ENCODE results near the gene PROSER3.

Gene PROSER3

DNA sequence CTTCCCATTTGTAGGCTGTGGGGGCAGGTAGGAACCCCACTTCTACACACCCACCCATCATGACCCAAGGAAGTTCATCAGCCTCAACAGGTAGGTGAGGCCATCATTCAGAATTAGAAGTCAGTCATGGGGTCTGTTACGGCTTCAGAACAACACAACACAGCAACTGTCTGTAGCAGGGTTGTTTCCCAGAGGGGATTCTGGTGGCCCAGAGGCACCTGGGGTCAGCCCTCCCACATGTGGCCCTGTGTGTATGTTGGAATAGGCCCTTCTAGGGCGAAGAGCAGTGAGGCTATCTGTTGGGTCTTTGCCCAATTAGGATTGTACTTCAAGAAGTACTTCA is 19.1 kb upstream of the PROSER3 start:
- DNase-seq (ENCODE audit: low spot score) = no peak

DNA sequence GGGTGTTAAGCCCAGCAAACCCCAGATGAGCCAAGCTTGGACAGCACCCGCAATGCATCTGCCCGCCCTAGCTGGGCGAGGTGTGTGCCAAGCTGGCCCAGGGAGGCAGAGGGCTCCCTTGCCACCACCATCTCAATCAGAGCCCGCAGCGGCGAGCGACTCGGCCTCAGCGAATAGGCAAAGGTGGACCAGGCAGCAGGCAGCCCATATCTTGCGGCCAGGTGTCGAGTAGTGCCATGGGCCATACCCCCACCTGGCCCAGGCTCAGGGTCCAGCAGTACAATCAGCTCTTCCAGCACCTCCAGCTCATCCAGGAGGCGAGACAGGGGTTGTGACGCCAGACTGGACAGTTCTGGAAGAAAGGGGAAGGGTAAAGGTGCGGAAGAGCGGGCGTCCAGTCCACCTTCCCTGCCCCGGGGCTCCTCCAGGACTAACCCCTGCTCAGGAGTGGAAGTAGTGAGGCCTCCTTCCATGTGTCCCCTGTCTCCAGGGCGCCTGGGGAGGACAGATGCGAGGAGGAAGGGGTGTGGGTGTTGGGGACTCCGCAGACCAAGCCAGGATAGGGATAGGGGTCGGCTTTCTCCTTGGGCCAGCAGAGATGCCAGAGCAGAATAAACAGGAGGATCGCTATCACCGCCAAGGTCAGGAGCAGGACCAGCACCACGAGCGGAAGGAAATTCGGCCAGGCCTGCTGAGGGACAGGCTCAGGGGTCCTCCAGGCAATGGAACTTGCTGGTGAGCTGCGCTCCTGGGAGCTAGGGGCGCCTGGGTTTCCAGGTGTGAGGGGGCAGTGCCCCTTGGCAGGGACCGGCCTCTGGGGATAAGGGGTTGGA is 18.5 kb upstream of the PROSER3 start:
- DNase-seq (ENCODE audit: low spot score) = no peak

DNA sequence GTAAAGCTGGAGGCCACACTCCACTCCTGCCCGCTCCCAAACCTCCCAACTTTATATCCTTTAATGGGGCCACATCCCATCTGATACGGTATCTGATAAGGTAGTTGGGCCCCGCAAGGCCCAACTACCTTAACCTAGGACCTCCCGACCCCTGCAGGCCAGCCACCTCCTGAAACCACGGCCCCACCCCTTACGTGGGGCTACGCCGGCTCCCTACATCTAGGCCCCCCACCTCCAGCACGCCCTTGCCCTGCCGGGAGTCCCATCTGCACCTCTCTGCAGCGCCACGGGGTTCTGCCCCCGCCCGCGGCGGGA is 17.9 kb upstream of the PROSER3 start:
- DNase-seq (ENCODE audit: low spot score) = no peak

DNA sequence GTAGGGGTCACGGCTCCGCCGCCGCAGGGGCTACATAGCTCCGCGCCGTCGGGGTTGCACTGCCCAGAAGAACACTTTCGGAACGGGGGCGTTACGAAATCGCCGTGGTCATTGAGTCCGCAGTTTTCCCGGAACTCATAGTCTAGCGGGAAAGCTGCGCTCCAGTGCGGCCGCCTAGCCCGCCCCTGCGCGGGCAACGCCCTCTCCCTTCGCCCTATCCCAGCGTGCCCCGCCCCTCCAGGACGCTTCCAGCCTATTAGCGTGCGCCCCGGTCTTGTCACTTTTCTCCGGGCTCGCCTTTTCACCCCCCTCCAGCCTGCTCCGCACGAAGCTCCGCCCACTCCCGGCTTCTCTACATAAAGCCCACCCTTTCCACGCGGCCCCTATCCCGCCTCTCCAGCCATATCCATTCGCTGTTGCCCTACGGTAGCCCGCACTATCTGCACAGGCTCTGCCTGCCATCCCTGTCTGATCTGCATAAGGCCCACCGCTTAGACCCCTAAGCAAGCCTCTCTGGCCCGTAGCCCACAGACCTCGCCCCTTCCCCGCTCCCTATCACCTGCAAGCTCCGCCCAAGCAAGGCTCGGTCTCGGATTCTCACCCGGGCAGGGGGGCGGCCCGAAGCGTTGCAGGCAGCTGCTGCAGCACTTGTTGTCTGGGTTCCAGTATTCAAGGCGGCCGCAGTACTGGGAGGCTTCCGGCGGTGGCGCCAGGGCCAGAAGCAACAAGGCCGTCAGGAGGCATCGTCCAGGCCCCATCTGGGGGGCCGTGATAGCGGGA is 17.4 kb upstream of the PROSER3 start:
- DNase-seq (ENCODE audit: low spot score) = peak; percentile 98

DNA sequence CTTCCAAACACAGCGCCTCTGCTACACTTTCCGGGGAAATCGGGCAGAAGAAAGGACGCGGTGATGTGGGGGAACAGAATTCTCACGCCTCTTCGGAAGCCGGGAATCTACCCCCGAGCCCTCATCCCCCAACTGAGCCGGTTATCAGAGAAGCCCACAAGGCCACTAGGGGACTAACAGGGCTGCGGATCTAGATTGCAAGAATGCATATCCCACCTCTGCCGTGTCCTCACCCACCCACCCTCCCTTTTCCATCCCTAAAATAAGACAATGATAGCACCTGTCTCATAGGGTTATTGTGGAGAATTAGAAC is 16.8 kb upstream of the PROSER3 start:
- no peak for DNase-seq (ENCODE audit: low spot score)

DNA sequence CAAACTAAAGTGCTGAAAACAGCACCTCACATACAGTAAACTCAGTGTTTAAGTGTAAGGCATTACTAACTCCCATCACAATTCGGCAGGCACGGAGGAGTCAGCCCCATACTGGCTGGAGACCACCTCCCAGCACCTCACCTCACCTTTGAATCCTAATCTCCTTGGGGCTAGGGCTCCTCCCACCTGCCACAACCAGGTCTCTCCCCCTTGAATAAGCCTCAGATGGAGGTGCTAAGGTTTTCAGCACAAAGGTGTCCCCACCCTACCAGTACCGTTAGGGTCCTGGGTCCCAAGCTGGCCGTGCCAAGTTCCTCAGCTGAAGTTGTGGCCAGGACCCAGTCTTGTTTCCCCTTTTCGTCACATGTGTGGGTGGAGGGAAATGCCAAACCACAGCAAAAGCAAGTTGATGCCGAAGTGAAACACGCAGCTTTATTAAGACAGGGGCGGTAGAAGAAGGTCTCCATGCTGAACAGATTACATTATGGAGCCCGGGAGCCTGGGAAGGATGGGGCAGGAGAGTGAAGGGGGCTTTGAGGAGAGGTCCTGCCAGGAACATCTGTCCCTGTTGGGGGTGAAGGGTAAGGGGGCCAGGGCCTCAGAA is 15.8 kb upstream of the PROSER3 start, which contains the start of gene IGFLR1:
TSS of gene IGFLR1 (minus strand) at position 332 of the 604 bp plus-strand sequence. CDS start 1,272 bp downstream, outside the sequence.
- DNase-seq (ENCODE audit: low spot score) = no peak

DNA sequence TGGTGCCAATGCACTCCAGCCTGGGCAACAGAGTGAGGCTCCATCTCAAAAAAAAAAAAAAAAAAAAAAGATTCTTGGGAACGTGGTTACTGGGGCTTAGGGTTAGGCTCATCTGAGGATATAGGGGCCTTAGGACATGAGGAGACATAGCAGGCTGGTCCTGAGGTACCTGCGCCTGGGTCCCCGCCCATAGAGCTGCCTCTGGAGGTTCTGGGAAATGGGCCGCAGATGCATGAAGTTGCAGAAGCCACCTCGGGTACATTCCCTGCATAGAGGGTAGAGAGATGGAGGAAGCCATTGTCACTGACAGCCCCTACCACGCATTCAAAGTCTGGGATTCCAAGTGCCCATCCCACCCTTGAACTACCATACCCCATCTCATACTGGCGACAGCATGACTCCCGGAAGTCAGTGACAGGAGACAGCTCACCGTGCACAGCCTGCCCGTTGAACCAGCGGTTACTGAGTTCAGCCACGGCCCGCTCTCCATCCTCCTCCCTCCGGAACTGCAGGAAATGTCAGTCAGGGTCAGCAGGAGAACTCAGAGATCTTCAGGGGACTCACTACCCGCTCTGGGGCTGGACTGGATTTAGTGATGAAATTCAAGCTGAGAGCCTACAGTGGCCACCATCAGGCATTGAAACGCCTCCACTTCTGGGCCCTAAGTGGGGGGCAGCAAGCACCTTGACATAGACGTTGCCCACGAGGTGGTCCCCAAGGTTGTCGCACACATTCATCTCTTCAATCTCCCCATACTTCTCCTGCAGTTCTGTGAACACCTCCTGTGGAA is 14.1 kb upstream of the PROSER3 start:
- DNase-seq (ENCODE audit: low spot score) = no peak

DNA sequence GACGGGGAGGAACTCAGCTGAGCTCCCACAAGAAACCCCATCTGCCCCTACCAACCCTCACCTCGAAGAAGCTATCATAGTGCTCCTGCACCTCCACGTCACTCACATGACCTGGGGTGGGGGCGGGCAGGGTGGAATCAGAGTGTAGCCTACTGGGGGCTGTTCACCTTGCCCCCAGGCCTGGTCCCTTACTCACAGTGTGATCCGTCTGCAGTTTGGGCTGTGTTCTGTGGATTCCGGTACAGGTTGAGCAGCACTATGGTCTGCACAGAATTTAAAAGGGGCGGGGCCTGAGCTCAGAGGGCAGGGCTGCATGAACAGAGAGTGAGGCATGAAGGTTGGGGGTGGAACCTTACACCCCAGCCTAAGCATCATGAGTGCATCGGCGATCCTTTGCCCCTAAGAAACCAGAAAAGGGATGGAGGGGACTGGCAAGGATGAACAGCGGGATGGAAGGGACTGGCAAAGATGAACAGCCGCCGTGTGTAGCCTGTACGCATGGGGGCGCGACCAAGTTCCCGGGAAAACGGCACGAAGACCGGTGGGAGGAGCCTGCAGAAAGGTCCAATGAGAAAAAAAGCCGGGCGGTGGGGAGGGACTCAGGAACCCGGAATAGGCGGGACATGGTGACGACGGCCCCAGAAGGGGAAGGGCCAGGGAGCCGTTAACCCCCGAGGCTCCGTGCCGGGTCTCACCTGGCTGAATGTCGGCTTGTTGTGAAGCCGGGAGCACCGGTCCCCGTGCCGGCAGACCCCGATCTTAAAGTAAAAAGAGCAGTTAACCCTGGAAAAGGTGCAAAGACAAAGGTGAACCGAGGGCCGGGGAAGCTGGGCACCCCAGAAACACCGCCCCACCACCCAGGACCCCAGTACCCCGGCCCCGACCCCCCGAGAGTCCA is 13.3 kb upstream of the PROSER3 start:
- DNase-seq (ENCODE audit: low spot score) = peak; percentile 84

DNA sequence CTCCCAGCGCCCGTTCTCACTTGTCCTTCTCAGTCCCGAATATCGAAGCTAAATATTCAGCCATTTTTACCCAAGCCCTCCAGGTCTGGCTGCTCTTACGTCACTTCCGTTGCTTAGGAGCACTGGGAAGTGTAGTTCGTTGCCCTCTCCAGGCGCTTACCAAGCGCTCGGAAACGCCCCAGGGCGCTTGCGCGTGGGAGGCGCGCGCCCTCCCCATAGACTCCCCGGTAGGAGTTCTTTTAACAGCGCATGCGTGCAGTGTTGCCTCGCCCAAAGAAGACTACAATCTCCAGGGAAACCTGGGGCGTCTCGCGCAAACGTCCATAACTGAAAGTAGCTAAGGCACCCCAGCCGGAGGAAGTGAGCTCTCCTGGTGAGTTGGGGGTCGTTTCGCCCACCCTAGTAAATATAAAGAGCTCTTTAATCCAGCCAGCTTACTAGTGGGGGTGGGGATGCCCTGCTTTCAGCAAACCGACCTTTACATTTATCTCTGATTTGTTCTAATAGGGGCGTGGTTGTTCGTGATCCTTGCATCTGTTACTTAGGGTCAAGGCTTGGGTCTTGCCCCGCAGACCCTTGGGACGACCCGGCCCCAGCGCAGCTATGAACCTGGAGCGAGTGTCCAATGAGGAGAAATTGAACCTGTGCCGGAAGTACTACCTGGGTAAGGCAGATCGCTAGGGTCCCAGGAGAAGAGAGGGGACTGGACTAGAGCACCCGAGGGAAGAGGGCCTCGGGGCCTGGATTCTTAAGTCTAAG is 12.5 kb upstream of the PROSER3 start, which contains the start of the genes PSENEN and U2AF1L4:
TSS of gene PSENEN (plus strand) at position 324 of the 759 bp plus-strand sequence. CDS start at position 604, 280 bp downstream.
TSS of gene U2AF1L4 (minus strand) at position 91 of the 759 bp plus-strand sequence. CDS start at position 64, 27 bp downstream.
- DNase-seq (ENCODE audit: low spot score) = peak; percentile 90

DNA sequence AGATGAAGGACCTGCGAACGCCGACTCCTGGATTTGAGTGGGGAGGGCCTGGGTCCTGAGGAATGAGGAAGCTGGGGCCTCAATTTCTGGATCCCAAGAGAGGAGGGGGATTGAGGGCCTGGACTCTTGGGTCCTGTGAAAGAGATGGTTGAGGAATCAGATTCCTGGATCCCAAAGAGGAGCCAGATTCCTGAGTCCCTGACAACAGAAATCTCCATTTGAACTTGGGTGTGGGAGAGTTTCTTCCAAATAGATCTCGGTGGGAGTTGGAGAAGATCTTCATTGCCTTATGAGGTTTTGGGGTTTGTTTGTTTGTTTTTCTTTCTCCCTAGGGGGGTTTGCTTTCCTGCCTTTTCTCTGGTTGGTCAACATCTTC is 11.9 kb upstream of the PROSER3 start:
- no peak for DNase-seq (ENCODE audit: low spot score)

DNA sequence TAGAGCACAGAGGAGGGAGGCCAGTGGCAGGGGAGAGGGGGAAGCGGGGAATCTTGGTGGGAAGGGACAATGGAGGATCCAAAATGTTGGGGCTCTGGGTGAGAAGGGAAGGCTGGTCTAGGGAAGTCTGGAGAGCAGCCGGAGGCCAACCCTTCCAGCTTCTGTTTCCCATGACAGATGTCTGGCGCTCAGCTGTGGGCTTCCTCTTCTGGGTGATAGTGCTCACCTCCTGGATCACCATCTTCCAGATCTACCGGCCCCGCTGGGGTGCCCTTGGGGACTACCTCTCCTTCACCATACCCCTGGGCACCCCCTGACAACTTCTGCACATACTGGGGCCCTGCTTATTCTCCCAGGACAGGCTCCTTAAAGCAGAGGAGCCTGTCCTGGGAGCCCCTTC is 11.4 kb upstream of the PROSER3 start:
- DNase-seq (ENCODE audit: low spot score) = no peak

DNA sequence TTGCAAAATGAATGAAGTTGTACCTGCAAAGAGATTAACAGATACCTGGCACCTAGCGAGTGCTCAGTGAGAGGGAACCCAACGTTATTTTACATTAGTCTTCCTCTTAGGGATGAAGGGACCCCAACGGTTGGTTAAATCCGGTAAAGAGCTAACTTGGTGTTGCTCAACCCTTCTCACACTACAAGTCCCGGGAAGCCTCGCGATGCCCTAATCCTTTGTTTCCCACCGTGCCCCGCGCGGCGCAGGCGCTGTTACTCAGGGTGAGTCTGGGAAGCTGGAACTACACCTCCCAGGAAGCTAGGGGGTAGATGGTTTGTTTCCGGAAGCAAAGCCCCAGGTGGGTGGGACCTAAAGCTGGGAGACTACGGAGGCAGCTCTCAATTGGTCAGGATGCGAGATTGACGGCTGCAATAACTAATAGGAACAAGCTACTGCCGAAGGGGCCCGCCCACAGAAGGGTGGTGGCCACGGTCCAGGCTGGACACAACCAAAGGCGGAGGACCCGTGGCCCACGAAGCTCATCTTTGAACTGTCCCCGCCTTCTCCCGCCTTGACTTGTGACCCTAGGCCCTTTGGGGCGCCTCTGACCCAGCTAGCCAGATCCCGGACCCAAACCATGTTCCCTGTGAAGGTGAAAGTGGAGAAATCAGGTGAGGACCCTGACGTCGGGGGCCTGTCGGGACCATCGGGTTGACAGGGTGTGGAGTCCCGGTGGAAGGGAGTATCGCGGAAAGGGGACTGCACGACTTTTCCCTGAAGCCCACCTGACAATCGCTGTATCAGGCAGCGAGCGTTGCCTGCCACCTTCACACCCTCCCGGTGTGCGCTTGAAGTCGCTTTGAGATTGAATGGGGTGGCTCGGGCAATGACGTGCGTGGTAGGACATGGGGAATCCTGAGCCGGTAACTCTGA is 9.6 kb upstream of the PROSER3 start, which contains the start of gene LIN37:
TSS of gene LIN37 (plus strand) at position 471 of the 915 bp plus-strand sequence. CDS start at position 620, 149 bp downstream.
- DNase-seq (ENCODE audit: low spot score) = peak; percentile 92

DNA sequence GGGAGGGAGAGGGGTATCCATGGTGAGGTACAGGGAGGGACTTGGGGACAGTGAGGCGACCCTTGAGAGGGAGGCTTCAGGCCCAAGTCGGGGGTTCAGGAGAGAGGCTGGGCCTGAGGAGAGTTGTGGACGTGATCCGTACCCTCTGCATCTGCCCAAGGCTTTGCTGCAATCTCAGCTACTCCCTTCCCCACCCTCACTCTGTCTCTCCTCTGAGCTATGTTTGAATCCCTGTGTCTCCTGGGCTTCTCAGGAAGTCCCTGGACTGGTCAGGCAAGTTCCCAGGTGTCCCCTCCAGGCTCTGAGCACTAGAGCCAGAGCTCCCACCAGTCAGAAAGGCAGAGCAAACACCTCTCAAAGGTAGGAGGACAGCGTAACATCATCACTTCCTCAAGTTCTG is 7.8 kb upstream of the PROSER3 start:
- no peak for DNase-seq (ENCODE audit: low spot score)

DNA sequence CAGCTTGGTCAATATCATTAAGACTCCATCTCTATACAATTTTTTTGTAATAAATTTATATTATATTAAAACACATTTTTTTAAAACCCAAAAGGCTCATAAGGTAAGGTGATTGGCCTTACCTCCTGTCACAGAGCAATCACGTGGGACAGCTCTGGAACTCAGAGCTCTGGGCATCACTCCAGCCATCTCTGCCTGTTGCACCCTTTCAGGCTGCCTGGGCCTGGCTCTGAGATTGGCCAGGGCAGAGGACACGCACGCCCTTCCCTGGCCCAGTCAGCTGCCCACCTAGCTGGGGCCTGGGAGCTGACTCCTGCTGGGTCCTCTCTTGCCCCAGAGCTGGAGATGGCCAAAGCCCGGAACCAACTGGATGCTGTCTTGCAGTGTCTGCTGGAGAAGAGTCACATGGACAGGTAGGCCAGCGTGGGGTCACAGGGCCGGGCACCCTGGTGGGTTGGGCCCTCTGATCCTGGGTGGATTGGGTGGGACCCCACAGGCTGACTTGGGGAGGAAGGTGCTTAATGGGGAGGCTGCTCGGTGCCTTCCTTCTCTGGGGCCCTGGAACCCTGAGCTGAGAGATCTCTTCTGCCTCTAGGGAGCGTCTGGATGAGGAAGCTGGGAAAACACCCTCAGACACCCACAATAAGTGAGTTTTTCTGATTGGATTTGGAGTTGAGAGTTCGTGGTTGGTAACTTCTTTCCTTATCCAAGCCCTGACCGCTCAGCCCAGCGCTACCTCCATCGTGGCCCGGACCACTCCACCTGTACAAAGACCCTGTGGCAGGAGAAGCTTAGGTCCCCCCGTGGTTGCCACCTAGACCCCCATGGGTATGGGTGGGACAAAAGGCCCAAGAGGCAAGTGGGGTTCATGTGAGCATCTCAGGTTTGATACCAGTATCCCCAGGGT is 5.9 kb upstream of the PROSER3 start:
- no peak for DNase-seq (ENCODE audit: low spot score)

DNA sequence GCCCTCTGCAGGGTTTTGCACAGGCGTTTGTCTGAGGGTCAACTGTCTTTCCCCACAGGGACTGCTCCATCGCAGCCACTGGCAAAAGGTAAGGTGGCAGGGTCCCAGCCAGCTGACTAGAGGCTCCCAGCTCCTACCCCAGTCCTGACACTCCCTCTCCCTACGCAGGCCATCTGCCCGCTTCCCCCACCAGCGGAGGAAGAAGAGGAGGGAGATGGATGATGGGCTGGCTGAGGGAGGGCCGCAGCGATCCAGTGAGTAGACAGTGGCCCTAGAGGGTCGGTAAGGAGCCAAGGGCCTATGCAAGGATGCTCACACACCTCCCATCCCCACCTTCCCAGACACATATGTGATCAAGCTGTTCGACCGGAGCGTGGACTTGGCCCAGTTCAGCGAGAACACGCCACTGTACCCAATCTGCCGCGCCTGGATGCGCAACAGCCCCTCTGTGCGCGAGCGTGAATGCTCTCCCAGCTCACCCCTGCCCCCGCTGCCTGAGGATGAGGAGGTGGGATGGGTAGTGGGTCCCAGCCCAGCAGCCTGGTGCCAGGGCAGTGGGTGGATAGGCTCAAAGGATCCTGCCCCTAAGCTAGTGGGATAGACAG is 5.1 kb upstream of the PROSER3 start:
- no peak for DNase-seq (ENCODE audit: low spot score)

DNA sequence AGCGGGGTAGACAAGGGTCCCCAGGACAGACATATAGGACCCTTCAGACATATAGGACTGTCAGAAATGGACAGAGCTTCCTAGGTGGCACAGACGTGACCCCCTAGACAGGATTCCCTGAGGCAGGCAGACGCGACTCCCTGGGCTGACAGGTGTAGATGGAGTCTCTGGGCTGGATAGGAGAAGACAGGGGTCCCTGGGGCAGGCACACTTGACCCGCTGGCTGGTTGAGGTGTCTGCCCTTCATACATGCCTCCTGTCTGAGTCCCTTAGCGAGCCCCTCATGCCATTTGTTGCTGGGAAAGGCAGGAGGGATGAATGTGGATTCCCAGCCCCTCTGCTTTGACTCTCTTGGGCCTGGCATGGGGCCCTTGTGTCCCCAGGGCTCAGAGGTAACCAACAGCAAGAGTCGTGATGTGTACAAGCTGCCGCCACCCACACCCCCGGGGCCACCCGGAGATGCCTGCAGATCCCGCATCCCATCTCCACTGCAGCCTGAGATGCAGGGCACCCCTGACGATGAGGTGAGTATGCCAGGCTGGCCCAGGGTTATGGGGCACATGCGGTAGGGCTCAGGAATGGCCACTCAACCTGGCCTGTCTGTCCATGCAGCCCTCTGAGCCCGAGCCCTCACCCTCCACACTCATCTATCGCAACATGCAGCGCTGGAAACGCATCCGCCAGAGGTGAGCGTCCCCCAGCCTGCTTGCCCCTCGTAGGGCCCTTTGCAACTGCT is 4.2 kb upstream of the PROSER3 start:
- no peak for DNase-seq (ENCODE audit: low spot score)

Measured in D341Med (cell line).